D721Med (cell line): ENCODE measurements around the gene HSBP1L1.

Experiments used
- DNase-seq: peaks from one replicate; pipeline ENCODE4 v3.0.0; 2011; ENCODE audit warnings: low spot score; ENCODE audit not compliant: insufficient read length
- FAIRE-seq: peaks from 2 replicates; lab custom pipeline; 2011; peaks lifted over from hg19 to GRCh38; lab: Jason Lieb, UNC
- CTCF ChIP-seq: IDR thresholded peaks from 2 replicates; pipeline ENCODE4 v1.5.1; 2012; ENCODE audit warnings: mild to moderate bottlenecking, control low read depth; ENCODE audit not compliant: insufficient read depth; ENCODE audit errors: missing control alignments

Gene HSBP1L1

DNA sequence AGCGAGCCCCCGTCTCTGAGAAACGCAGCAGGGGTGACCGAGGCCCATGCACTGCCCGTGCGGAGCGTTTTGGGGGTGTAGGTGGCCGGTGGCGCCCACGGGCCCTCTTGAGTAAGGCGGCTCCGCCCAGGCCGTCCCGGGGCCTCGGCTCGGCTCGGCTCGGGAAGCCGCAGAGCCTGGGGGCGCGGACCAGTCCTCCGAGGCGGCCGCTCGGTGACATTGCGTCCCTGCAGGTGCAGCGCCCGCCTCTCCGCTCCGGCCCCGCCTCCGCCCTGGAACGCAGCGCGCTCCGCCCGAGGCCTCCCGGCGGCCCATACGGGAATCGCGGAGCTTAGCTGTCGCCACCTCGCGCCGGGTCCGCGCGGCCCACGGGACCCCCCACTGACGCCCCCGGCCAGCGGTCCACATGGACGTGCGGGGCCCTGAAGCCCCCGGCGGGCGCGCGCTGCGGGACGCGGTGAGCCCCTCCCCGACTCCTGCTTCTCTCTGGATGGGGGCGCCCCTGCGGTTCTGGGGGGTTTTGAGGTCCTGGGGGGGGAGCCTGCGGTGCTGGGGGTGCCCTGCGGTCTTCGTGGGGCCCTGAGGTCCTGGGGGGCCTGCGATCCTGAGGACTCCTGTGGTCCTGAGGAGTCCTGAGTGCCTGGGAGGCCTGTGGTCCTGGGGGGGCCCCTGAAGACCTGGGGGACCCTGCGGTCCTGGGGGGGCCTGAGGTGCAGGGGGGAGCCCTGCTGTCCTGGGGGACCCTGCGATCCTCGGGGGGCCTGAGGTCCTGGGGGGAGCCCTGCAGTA lies at the start of gene HSBP1L1:
Gene HSBP1L1 (plus strand): TSS at position 314 of the 789 bp plus-strand sequence. CDS start 93 bp downstream, at position 407.
- DNase-seq (no peak), FAIRE-seq (no peak)
- TF ChIP-seq CTCF, result peak; percentile 7

GRCh38 chr18:79915161-79916127 lies 49.0 kb upstream of the HSBP1L1 start:
- no peak for TF ChIP-seq CTCF
- no peak for DNase-seq
- no peak for FAIRE-seq

GRCh38 chr18:79916128-79916494 lies 48.3 kb upstream of the HSBP1L1 start:
- DNase-seq (no peak), FAIRE-seq (no peak)
- no peak for TF ChIP-seq CTCF

- TF ChIP-seq CTCF, result no peak
- DNase-seq (no peak), FAIRE-seq (no peak)
These were observed 47.8 kb upstream of the HSBP1L1 start for GRCh38 chr18:79916546-79917168.

GRCh38 chr18:79917169-79917852 lies 47.1 kb upstream of the HSBP1L1 start:
- no peak for DNase-seq
- TF ChIP-seq CTCF, result no peak
- FAIRE-seq, result no peak

DNA sequence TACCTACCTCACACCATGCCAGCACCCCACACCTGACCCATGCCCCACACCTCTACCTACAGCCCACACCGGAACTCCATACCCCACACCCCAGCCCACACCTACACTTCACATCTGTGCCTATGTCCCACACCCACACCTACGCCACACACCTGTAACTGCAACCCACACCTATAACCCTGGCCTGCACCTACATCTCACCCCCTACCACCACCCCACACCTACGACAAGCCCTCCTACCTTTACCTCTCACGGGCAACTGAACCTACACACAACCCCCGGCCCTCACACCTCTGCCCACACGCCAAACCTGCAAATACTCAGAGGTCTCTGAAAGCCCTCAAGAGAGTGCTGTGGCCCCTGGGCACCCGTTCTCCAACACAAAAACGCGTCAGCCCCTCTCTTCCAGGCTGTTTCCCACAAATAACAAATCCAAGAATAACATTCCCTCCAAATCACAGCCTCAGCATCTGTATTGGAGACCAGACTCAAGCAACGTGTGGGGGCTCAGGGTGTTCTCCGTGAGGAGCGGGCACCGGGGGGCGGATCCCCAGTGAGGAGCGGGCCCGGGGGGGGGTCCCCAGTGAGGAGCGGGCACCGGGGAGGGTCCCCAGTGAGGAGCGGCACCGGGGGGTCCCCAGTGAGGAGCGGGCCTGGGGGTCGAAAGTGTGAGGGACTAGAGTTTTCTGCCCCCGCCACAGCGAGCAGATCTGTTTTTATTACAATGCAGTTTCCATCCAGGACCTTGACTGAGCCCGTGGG lies 46.4 kb upstream of the HSBP1L1 start:
- DNase-seq, result no peak
- FAIRE-seq, result no peak
- TF ChIP-seq CTCF, result no peak
